ENCODE data around the gene CLIC5. TPM values are rescaled to one million over a fixed set of nuclear protein-coding genes. Genes with fewer than 3 reads are reported as not detected.

The CLIC5 gene
- total and polyA plus RNA-seq, 12 donors, result 0.94 to 5.6 (median 1.6) TPM

DNA sequence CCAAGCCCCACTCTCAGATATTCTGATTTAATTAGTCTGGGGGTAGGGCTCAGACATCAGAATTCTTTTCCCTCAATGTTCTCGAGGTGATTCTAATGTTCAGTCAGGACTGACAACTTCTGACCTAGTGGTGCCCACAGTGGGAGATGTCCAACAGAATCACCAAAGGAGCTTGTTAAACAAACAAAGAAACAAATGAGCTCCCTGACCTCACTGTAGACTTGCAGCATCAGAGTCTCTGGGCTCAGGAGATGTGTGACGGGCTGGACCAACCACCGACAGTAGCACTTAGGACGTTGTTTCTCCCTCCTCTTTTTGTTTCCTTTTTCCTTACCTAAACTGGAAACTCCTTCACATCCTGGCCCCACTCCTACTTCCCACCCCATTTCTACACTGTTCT is 49.3 kb downstream of the CLIC5 start:
- DNase-seq, result no peak
- intact Hi-C loops (cut with DNase I), result no loop called here
- H3K36me3 ChIP-seq (replicated peaks in 1 of 2), result no peaks in the 10 kb centered on the region
- H3K27me3 ChIP-seq, result no peaks in the 10 kb centered on the region
- H3K4me3 ChIP-seq, result no peak overlapping the region
- no peak for TF ChIP-seq POLR2A (IDR thresholded peaks at IDR 0.05)
- TF ChIP-seq, protein P1, sequence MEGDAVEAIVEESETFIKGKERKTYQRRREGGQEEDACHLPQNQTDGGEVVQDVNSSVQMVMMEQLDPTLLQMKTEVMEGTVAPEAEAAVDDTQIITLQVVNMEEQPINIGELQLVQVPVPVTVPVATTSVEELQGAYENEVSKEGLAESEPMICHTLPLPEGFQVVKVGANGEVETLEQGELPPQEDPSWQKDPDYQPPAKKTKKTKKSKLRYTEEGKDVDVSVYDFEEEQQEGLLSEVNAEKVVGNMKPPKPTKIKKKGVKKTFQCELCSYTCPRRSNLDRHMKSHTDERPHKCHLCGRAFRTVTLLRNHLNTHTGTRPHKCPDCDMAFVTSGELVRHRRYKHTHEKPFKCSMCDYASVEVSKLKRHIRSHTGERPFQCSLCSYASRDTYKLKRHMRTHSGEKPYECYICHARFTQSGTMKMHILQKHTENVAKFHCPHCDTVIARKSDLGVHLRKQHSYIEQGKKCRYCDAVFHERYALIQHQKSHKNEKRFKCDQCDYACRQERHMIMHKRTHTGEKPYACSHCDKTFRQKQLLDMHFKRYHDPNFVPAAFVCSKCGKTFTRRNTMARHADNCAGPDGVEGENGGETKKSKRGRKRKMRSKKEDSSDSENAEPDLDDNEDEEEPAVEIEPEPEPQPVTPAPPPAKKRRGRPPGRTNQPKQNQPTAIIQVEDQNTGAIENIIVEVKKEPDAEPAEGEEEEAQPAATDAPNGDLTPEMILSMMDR (IDR thresholded peaks at IDR 0.05), result no peak
- no peaks in the 10 kb centered on the region for H3K4me1 ChIP-seq (replicated peaks in 1 of 2)
- H3K27ac ChIP-seq, result peak overlapping the region in 1 of 5 donors; percentile 17
- WGBS, 4 donors, result 59 to 81% (median 63%) methylated on average over 4 of the region's 4 CpGs
- no peaks in the 10 kb centered on the region for H3K9me3 ChIP-seq (replicated peaks in 1 of 3)

- Histone ChIP-seq H3K9me3 (replicated peaks in 1 of 3) (no peaks in the 10 kb centered on the region), H3K4me3 (no peak overlapping the region), H3K27me3 (no peaks in the 10 kb centered on the region), H3K27ac (no peak overlapping the region), H3K4me1 (replicated peaks in 1 of 2) (no peaks in the 10 kb centered on the region), H3K36me3 (replicated peaks in 1 of 2) (no peaks in the 10 kb centered on the region)
- intact Hi-C loops (cut with DNase I), result no loop called here
- WGBS, 4 donors, result 56 to 88% (median 81%) methylated on average over 1 of the region's 1 CpG
- DNase-seq, result no peak
- TF ChIP-seq, protein P1 (IDR thresholded peaks at IDR 0.05), result no peak
- no peak for TF ChIP-seq POLR2A (IDR thresholded peaks at IDR 0.05)
Observed at GRCh38 chr6:45965792-45966191, 49.9 kb downstream of the CLIC5 start.

- H3K27me3 ChIP-seq, result no peaks in the 10 kb centered on the region
- 84 to 94% (median 92%) methylated on average over 1 of the region's 1 CpG for WGBS, 4 donors
- intact Hi-C loops (cut with DNase I), result no loop called here
- DNase-seq, result no peak
- H3K9me3 ChIP-seq (replicated peaks in 1 of 3), result no peaks in the 10 kb centered on the region
- no peaks in the 10 kb centered on the region for H3K4me1 ChIP-seq (replicated peaks in 1 of 2)
- no peaks in the 10 kb centered on the region for H3K36me3 ChIP-seq (replicated peaks in 1 of 2)
- no peak for TF ChIP-seq POLR2A (IDR thresholded peaks at IDR 0.05)
- TF ChIP-seq, protein P1 (IDR thresholded peaks at IDR 0.05), result no peak
- no peak overlapping the region for H3K27ac ChIP-seq
- no peak overlapping the region for H3K4me3 ChIP-seq
Observed at GRCh38 chr6:45965007-45965406, 50.7 kb downstream of the CLIC5 start.

DNA sequence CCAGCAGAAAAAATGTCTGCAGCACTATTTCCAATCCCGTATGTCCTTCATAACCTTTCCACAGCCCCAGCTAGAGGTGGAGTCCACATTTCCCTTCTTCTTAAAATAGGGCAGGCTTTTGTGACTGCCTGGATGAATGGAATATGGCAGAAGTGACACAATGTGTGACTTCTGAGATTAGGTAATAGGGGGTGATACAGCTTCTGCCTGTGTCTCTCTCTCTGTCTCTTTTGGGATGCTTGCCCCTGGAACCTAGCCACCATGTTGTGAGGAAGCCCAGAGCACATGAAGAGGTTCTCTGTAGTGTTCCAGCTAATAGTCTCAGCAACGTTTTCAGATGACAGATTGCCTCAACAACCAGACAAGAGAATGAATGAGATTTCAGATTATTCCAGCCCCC is 51.4 kb downstream of the CLIC5 start:
- no peak overlapping the region for H3K4me3 ChIP-seq
- WGBS, 4 donors, result 41 to 61% (median 52%) methylated on average over 2 of the region's 2 CpGs
- H3K27ac ChIP-seq, result no peak overlapping the region
- DNase-seq, result no peak
- no peaks in the 10 kb centered on the region for H3K4me1 ChIP-seq (replicated peaks in 1 of 2)
- H3K36me3 ChIP-seq (replicated peaks in 1 of 2), result no peaks in the 10 kb centered on the region
- no peaks in the 10 kb centered on the region for H3K9me3 ChIP-seq (replicated peaks in 1 of 3)
- no peak for TF ChIP-seq POLR2A (IDR thresholded peaks at IDR 0.05)
- intact Hi-C loops (cut with DNase I), result no loop called here
- no peaks in the 10 kb centered on the region for H3K27me3 ChIP-seq

DNA sequence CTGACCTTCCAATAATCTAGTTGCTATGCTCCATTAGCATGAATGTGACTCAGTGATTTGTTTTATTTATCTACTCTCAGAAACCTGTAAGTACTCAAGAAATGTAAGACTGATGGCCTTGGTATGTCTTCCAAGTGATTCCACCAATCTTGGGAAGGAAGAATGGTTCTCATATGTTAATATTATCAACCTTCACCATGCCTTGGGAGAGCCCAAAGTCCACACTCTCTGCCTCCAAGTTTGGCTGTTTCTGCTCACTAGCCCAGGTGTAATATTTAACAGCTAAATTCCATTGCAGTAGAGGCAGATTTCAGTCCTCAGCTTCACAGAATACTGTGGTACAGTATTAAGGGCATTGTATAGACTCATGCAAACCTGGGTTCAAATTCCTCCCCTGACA is 51.8 kb downstream of the CLIC5 start:
- Histone ChIP-seq H3K4me1 (replicated peaks in 1 of 2) (no peaks in the 10 kb centered on the region), H3K36me3 (replicated peaks in 1 of 2) (no peaks in the 10 kb centered on the region), H3K27ac (no peak overlapping the region), H3K4me3 (no peak overlapping the region), H3K27me3 (no peaks in the 10 kb centered on the region), H3K9me3 (replicated peaks in 1 of 3) (no peaks in the 10 kb centered on the region)
- intact Hi-C loops (cut with DNase I), result no loop called here
- DNase-seq, result no peak
- TF ChIP-seq, protein P1 (IDR thresholded peaks at IDR 0.05), result no peak
- no peak for TF ChIP-seq POLR2A (IDR thresholded peaks at IDR 0.05)

Measured in adrenal gland (tissue), 12 donors.